HG03575 (cell line): ENCODE results near the gene GDPD2.
"Not testable (repeated sequence)": the region's sequence is repeated elsewhere in the genome, so short reads cannot be mapped to it uniquely, and the experiment has no call there.

Experiments used
- ATAC-seq: cut with Tn5 transposase; IDR thresholded peaks from one replicate; pipeline ENCODE4 v1.9.1; 2021; ENCODE audit not compliant: unreplicated experiment, insufficient number of reproducible peaks, low FRiP score; ENCODE audit errors: extremely low read depth

The GDPD2 gene, protein sequence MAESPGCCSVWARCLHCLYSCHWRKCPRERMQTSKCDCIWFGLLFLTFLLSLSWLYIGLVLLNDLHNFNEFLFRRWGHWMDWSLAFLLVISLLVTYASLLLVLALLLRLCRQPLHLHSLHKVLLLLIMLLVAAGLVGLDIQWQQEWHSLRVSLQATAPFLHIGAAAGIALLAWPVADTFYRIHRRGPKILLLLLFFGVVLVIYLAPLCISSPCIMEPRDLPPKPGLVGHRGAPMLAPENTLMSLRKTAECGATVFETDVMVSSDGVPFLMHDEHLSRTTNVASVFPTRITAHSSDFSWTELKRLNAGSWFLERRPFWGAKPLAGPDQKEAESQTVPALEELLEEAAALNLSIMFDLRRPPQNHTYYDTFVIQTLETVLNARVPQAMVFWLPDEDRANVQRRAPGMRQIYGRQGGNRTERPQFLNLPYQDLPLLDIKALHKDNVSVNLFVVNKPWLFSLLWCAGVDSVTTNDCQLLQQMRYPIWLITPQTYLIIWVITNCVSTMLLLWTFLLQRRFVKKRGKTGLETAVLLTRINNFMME

DNA sequence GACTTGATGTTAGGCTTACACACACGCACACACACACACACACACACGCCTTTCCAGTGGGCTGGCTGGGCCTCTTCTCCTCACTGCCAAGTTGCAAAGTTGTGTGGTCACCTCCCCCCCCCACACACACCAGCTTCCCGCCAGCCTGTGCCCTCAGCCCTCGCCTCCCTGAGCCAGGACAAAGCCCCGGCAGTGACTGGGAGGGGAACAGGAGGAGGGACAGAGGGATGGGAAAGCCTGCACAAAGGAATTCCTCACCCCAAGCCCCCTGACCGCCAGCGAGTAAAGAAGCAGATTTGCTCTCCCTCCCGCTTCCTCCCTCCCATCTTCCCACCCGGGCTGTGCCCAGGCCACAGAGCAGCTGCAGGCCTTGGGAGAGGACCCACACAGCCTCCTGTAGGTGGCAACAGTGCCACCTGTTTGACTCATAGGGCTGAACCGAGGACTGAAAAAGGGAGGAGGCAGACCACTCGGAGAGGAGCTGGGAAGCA is at the start of gene GDPD2:
Gene GDPD2 (plus strand): TSS at position 464 of the 491 bp plus-strand sequence. CDS start 1,671 bp downstream, outside the sequence.
- no peak for ATAC-seq

DNA sequence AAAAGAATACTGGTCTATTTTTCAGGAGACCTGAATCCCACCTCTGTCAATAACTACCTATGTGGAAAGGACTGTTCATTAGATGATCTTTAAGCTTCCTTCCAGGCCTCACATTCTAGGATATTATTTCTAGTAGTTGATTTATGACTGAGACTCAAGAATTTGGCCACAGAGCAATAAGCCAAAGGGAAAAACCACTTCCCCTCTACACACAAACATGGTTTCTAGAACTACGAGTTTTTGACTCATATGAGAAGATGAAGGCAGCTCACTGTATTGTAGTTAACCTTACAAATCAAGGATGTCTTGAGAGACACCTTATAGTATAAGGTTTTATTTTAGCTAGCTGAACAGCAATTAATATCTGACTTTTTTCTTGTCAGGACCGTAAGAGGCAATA is 36.9 kb upstream of the GDPD2 start:
- ATAC-seq, result no peak

DNA sequence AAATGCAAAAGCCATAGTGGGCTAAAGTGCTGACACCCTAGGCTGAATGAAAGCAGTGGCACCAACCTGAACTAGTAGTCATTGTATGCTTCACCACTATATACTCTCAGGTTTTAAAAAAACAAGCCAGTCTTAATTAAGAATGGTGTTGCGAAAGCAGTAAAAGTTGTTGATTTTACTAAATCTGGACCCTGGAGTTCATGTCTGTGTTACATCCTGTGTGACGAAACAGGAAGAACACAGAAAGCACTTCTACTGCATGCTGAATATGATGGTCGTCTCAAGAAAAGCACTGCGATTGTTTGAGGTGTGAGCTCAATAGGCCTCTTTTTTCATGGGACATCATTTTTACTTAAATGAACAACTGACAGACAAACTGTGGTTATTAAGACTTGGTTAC is 24.2 kb upstream of the GDPD2 start:
- no peak for ATAC-seq

DNA sequence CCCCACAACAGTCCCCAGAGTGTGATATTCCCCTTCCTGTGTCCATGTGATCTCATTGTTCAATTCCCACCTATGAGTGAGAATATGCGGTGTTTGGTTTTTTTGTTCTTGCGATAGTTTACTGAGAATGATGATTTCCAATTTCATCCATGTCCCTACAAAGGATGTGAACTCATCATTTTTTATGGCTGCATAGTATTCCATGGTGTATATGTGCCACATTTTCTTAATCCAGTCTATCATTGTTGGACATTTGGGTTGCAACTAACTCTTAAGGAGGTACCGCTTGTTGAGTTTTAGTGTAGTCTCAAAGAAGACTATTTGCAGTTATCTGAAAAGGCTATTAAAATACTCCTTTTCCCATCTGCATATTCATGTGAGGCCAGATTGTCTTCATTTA is 22.9 kb upstream of the GDPD2 start:
- ATAC-seq, result not testable (repeated sequence)

DNA sequence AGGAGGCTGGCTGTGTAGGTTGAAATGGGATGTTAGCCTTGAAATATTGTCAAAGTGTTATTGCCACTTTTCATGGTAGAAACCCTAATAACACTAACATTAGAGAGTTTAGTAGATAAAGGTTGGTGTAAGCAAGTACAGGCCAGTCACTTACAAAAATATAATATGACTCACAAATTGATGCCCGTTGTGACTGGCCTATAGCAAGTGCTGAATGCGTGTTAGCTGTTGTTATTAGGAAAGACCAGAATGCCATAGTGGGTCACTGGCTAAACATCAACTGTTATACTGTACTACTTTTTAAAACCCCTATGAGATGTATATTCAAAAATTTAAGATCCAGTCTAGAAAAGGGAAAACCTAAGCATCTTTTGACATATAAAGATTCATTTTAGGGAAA is 20.4 kb upstream of the GDPD2 start:
- no peak for ATAC-seq

DNA sequence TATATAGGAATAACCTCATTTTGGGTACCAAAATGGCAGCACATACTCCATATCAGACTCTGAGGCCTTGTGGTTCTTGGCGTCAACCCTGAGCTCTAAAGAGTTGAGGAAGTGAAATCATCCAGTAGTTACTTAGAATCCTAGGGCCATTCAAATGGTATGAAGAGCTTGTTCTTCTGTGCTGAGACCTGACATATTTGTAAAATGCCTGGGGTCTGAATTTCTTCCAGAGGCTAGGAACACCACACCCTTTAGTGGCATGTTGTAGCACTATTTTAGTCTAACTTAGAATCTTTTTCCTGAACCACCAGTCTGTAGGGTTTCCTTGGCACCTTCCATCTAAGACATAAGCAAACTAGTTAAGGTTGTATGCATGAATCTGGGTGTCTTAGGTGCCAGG is 18.1 kb upstream of the GDPD2 start:
- ATAC-seq, result no peak

DNA sequence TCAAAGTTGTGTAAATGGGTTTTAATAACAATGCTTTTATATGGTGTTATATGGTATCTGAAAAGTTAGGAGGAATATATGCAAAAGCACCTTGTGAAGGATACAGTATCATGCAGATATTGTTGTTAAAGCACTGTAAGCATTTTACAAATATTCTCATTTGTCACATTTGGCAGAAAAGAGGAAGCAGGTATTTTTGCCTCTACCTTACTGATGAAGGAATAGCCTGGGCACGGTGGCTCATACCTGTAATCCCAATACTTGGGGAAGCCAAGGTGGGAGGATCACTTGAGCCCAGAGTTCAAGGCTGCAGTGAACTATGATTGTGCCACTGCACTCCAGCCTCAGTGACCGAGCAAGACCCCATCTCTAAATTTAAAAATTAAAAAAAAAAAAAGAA is 12.2 kb upstream of the GDPD2 start:
- no peak for ATAC-seq

DNA sequence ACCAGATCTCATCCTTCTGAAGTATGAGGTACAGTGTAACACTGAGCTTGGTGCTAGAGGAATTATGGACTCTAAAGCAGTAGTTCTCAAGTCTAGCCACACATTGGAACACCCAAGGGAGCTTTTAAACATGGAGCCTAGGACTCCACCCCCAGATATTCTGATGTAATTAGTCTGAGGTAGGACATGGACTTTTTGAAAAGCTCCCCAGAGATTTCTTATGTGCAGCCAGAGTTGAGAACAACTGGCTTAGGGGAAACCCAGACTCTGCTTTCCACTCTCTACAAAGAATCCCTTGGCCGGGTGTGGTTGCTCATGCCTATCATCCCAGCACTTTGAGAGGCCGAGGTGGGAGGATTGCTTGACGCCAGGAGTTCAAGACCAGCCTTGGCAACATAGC is 11.6 kb upstream of the GDPD2 start:
- no peak for ATAC-seq

DNA sequence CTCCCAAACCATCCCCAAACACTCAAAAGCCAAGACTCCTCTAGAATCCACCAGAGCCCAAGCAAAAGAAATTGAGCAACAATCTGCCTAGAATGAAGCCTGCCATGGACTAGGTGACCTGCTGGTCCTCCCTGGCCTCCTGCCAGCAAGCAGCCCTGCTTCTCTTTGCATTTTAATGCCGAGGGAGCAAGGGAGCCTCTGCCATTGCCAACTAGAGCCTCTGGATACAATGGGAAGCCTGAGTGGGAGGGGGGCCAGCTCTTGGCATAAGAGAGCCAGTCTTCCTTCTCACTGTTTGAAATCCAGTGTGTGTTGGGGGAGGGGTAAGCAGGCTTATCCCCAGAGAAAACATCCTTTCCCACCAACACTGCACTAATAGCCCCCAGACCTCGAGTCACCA is 1.5 kb upstream of the GDPD2 start:
- ATAC-seq, result no peak

DNA sequence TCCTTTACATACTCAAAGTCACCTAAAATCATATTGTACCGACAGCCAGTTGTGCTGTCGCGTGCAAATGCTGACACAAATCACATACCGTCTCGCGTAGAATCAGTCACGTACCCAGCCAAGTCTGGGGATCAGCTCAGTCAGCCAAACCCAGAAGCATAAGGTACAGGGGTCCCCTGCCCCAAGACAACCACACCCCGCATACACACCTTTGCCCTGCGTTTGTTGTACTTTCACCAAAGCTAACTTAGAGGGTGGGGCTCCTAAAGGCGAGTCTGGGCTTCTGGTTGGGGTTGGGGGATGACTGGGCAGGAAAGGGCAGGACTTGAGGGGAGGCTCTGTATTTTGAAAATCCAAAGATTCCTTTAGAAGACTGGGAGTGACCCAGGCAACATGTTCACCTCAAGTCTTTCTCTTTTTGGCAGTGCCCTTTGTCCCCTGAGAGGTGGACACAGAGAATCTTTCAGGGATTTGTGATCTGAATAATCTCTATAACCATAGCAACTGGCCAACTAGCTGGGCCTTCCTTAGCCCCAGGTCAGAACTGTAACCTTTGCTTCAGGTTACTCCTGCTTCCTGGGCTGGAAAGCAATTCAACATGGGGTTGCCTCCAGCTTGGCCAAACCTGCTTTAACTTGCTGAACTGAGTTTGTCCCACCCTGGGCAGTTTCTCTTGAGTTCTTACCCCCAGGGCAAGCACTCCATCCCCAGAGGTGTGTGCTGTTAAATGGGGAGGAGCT is 992 bp downstream of the GDPD2 start:
- ATAC-seq, result no peak

DNA sequence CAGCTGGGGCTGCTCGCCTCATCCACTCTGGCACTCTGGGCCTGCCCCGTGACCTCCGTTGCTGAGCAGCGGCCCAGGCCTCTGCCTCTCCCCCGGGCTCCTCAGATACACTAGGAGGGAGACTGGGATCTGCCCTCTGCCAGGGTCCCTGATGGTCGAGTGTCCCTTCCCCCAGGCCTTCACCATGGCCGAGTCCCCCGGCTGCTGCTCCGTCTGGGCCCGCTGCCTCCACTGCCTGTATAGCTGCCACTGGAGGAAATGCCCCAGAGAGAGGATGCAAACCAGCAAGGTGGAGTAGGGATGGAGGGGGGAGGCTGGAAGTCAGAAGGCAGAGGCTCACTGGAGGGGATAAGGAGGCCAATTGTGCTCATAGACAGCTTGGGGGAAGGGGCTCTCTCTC is 1.7 kb downstream of the GDPD2 start:
- ATAC-seq, result no peak

DNA sequence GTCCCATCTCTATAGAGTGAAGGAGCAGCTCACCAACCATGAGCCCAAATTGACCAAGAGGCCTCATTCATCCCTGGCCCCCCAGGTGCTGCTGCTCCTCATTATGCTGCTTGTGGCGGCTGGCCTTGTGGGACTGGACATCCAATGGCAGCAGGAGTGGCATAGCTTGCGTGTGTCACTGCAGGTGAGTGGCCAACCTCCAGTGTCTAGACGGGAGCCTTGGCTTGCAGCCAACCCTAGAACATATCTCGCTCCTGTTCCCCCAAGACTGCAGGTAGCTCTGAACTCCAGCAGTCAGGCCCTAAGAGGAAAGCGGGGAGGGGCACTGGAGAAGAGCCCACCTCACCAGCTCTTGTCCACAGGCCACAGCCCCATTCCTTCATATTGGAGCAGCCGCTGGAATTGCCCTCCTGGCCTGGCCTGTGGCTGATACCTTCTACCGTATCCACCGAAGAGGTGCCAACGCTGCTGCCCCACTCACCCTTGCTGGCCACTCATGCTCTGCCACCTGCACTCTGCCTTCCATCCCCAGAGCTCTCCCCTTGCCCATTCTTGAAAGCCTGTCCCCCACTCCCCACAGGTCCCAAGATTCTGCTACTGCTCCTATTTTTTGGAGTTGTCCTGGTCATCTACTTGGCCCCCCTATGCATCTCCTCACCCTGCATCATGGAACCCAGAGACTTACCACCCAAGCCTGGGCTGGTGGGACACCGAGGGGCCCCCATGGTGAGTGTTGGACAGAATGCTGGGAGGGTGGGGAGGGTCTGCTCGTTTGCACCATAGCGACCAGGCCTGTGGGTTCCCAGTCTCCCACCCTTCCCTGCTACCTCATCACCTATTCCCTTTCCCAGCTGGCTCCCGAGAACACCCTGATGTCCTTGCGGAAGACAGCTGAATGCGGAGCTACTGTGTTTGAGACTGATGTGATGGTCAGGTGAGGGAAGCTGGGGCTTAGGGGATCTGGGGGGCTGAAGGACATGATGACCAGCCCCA is 3.5 kb downstream of the GDPD2 start:
- ATAC-seq, result no peak

DNA sequence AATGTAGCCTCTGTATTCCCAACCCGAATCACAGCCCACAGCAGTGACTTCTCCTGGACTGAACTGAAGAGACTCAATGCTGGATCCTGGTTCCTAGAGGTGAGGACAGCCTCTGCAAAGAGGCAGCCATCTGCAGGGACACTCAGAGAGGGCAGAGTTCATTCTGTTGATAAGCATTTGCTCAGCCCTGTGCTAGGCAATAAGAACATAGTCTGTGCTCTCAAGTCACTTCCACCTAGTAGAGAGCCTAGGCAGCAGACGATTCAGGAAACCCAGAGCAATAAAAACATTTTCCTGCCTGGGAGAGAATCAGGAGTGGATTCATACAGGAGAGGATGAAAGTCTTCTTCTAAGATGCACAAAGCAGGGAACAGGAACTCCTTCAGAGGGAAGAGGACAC is 4.3 kb downstream of the GDPD2 start:
- no peak for ATAC-seq

DNA sequence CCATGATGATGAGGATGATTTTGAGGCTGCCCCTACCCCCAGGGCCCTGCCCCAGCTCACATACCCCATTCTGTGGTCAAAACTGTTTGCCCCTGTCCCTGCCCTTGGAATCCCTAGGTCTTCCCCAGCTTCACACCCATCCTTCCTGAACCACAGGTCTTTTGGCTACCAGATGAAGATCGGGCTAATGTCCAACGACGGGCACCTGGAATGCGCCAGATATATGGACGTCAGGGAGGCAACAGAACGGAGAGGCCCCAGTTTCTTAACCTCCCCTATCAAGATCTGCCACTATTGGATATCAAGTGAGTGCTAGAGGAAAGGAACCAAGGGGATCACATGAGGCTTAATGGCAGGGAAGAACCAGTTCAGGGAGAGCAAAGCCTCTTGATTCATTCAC is 6.6 kb downstream of the GDPD2 start:
- no peak for ATAC-seq

DNA sequence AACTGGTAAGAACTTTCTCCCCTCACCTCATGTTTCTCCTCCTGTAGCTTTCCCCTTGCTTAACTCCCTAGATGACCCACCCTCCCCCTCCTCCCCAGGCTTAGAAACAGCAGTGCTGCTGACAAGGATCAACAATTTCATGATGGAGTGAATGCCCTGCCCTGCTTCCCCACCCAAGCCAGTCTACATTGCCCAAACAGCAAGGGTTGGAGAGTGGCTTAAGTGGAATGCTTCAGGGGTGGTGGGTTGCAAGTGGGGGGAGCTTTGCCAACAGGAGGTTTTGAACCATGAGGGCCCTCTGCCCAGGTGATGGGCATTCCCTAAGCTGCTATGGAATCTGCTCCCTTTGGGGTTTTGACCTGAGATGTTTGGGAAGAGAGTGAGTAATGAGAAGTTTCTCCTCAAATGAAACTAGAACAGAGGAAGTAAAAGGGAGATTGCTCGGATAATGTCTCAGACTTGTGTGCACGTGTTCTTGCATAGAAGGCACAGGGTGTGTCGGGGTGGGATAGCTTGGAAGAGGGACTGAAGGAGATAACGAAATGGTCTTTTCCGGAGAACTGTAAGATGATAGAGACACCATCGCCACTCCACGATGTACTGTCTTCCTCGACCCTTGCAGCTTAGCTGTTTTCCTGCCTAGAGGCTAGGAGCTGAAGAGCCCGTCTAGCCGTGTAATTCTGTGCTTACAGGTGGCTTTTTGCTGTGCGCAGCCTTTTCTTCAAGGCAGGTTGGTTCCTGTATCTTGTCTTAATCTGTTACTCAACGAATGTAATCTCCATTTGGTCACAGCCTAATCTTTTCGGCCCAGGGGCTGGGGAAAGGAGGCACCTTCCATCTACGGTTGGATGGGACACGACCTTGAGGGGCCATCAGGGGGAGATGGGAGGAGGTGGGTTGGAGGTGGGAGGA is 10.1 kb downstream of the GDPD2 start:
- ATAC-seq, result no peak

DNA sequence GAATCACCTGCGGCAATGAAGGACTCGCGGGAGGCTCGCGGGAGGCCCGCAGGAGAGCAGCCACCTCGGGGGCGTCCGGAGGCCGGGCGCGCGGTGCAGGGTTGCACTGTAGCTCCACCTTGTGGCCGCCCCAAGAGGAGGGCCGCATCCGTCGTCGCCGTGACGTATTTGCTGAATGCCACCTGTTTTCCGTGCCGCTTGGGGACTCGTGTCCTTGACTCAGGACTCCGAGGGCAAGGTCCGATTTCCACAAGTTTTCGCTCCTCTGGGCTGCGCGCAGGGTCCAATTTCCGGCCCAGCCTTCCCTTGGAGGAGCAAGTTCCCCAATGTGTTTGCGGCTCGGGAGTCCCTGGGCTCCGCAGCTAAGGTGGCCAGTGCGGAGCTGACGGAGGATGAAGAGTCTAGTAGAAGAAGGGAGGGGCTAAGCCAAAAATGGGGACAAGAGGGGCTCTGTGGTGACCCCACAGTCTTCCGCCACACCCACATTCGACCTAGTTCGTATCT is 10.8 kb downstream of the GDPD2 start:
- no peak for ATAC-seq

DNA sequence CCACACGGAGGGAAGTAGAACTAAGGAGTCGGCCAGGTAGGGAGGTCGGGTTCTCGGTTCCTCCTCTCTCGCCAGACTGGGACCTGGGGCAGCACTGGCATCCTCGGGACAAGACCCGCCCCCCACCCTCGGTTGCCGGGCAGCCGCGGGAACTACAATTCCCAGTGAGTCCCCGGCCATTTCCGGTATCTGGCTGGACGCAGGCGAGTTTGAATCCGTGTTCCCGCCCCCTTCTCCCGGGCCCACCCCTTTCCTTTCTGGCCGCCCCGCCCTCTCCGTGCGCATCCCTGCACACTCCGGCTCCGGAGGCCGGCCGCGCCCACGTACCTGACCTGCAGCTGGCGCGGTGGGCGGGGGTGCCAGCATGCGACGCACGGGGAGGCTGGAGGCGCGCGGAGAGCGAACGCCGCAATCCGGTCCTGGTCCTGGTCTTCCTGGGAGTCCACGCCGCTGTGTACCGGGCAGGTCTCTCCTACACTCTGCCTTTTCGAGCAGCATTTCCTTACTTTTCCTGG is 11.3 kb downstream of the GDPD2 start:
- ATAC-seq, result no peak
